SU-DHL-6 (cell line): Measurements from ENCODE around the gene BCO1.

Experiments used
- CTCF ChIP-seq: fragments of 200-600 bp; sonication (generic); IDR thresholded peaks from one replicate; pipeline ENCODE4 v1.5.1; 2017; ENCODE audit warnings: antibody characterized with exemption, mild to moderate bottlenecking, low read length, moderate library complexity; ENCODE audit not compliant: insufficient read depth, poor library complexity, severe bottlenecking
- EZH2phosphoT487 ChIP-seq: fragments of 200-600 bp; sonication (generic), shearing (Covaris generic); conservative IDR thresholded peaks from 2 replicates; pipeline ENCODE4 v1.6.1; 2018; ENCODE audit warnings: mild to moderate bottlenecking, antibody characterized with exemption, low read length, moderate library complexity, mixed read lengths

GRCh38 chr16:81265658-81266451 lies 27.4 kb downstream of the BCO1 start:
- no peak for TF ChIP-seq CTCF
- no peak for TF ChIP-seq EZH2phosphoT487
